Activated CD4-positive, alpha-beta memory T cell treated with anti-CD3 and anti-CD28 coated beads for 36 hours (primary cell): ENCODE results near the gene LRRIQ4. TPM values are rescaled to one million over a fixed set of nuclear protein-coding genes. Genes with fewer than 3 reads are reported as not detected.

Experiments
- CTCF ChIA-PET: fragments of 350-600 bp; sonication (Branson Sonifier 250); formaldehyde crosslinking; loops from one replicate; lab custom pipeline; 2021; ENCODE audit warnings: antibody characterized with exemption, inconsistent platforms; lab: Charles Lee
- POLR2A ChIA-PET: fragments of 350-600 bp; sonication (Branson Sonifier 250); formaldehyde crosslinking; loops from one replicate; lab custom pipeline; 2021; ENCODE audit warnings: antibody characterized with exemption; lab: Charles Lee
- DNase-seq: peaks from one replicate; pipeline ENCODE4 v3.0.0-alpha.2; 2020
- H3K27ac Mint-ChIP-seq: one replicate; pipeline ENCODE4 v1.8.0; 2021; ENCODE audit warnings: mixed read lengths
- H3K27me3 Mint-ChIP-seq: one replicate; pipeline ENCODE4 v1.8.0; 2021; ENCODE audit warnings: mixed read lengths
- H3K36me3 Mint-ChIP-seq: one replicate; pipeline ENCODE4 v1.8.0; 2021; ENCODE audit warnings: mixed read lengths
- H3K4me1 Mint-ChIP-seq: one replicate; pipeline ENCODE4 v1.8.0; 2021; ENCODE audit warnings: low read depth, mixed read lengths
- H3K4me3 Mint-ChIP-seq: one replicate; pipeline ENCODE4 v1.8.0; 2021; ENCODE audit warnings: mild to moderate bottlenecking, mixed read lengths
- H3K9me3 Mint-ChIP-seq: one replicate; pipeline ENCODE4 v1.8.0; 2021; ENCODE audit warnings: mixed read lengths
- intact Hi-C: fragments of 100-400 bp; cut with micrococcal nuclease; formaldehyde crosslinking; loops from one replicate; pipeline ENCODE4 v1.15.1; 2023
- total RNA-seq, 2 experiments: library from RNA; stranded (reverse); gene quantifications; one replicate each; pipeline ENCODE4 v1.2.3, GENCODE V29; 2021

The LRRIQ4 gene
- total RNA-seq, 2 experiments from 2014 or later = 0.14 TPM; not detected in 1

- Mint-ChIP-seq H3K27ac (no peak overlapping the region), H3K4me3 (peak overlapping the region; percentile 75), H3K4me1 (peaks cover 19% of the 10 kb centered on the region), H3K36me3 (no peaks in the 10 kb centered on the region), H3K27me3 (no peaks in the 10 kb centered on the region), H3K9me3 (peaks cover 10% of the 10 kb centered on the region)
- POLR2A ChIA-PET = interaction anchor here (1.7 kb wide), 1 partner anchor 38 kb away, joined by 4 read pairs; the partner anchor contains the start of gene MYNN
- DNase-seq = peak; percentile 14
- CTCF ChIA-PET = interaction anchor here (1.2 to 1.5 kb wide), 3 partner anchors 15 to 187 kb away, joined by 3 read pairs; no protein-coding TSS in a partner anchor
- intact Hi-C loops = loop anchor here (1.0 to 5.0 kb wide), 3 partner anchors 155 to 546 kb away; partner anchors contain the start of genes SEC62 and SKIL
These were observed 889 bp upstream of the LRRIQ4 start for GRCh38 chr3:169811631-169812331.

DNA sequence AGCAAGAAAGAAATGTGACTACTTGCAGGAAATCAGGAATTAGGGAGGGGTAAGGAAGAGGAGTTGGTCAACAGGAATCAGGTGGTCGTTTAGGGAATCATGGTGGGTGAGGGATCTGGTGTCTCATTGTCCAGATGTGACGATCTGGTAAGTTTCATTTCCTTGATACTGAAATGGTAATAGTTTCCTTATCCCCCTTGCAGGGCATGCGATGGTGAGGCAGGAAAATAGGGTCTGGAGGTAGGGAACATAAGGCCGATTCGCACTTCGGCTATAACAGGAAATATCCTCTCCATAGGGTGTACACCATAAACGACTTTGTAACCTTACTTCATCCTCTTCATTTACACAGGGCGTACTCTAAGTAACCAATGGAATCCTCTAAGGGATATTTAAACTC lies 608 bp downstream of the LRRIQ4 start:
- no peak for DNase-seq
- no peaks in the 10 kb centered on the region for H3K36me3 Mint-ChIP-seq
- peaks cover 2% of the 10 kb centered on the region for H3K27me3 Mint-ChIP-seq
- CTCF ChIA-PET = interaction anchor here (1.2 kb wide), 1 partner anchor 49 kb away, joined by 3 read pairs; no protein-coding TSS in a partner anchor
- H3K4me3 Mint-ChIP-seq = peak overlapping the region; percentile 75
- H3K9me3 Mint-ChIP-seq = peaks cover 10% of the 10 kb centered on the region
- intact Hi-C loops = loop anchor here (1.0 to 5.0 kb wide), 5 partner anchors 41 to 544 kb away; partner anchors contain the start of genes SKIL and TERC
- peaks cover 19% of the 10 kb centered on the region for H3K4me1 Mint-ChIP-seq
- POLR2A ChIA-PET = interaction anchor here (1.5 kb wide), 1 partner anchor 49 kb away, joined by 4 read pairs; no protein-coding TSS in a partner anchor
- H3K27ac Mint-ChIP-seq = peak overlapping the region; percentile 43

DNA sequence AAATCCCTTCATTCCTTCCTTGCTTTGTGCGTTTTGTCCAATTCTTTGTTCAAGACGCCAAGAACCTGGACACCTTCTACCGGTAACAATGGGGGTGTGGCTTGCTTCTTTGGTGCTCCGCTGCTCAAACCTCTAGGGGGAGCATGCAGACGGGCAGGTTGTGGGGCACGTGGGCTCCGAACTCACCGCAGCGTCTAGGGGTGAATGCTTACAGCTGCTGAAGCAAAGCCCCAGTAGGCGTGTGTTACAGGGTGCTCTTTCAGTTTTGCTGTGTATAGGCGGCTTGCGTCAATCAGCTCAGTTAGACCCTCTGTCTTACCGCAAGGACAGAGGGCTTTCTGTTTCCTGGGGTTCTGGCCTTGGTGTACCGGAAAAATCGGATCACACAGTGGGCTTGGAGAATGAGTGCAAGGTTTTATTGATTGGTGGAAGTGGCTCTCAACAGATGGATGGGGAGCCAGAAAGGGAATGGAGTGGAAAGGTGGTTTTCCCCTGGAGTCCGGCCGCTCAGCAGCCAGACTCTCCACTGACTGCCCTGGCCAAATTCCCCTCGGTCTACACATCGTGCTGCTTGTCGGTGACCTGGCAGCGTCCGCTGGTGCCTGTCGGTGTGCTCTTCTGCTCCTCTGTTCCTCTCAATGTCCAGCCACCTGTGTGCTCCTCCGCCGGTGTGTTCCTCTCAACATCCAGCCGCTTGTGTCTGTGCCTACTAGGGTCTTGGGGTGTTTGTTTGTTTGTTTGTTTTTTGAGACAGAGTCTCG lies 1.3 kb downstream of the LRRIQ4 start:
- intact Hi-C loops = loop anchor here (1.0 to 5.0 kb wide), 6 partner anchors 42 to 543 kb away; partner anchors contain the start of genes PHC3, SKIL and TERC
- Mint-ChIP-seq H3K9me3 (peaks cover 10% of the 10 kb centered on the region), H3K4me1 (peaks cover 19% of the 10 kb centered on the region), H3K36me3 (no peaks in the 10 kb centered on the region), H3K27me3 (peaks cover 3% of the 10 kb centered on the region), H3K4me3 (peak overlapping the region; percentile 75), H3K27ac (peak overlapping the region; percentile 43)
- CTCF ChIA-PET = interaction anchor here (0.7 to 0.9 kb wide), 2 partner anchors 49 to 153 kb away, joined by 3 to 5 read pairs; partner anchors contain the start of gene SEC62
- DNase-seq = peak; percentile 89
- POLR2A ChIA-PET = interaction anchor here (1.5 kb wide), 1 partner anchor 50 kb away, joined by 4 read pairs; no protein-coding TSS in a partner anchor

GRCh38 chr3:169815590-169816150 lies 3.0 kb downstream of the LRRIQ4 start:
- H3K4me3 Mint-ChIP-seq = no peak overlapping the region
- peaks cover 19% of the 10 kb centered on the region for H3K4me1 Mint-ChIP-seq
- no peaks in the 10 kb centered on the region for H3K36me3 Mint-ChIP-seq
- intact Hi-C loops = loop anchor here (2.0 kb wide), 1 partner anchor 365 kb away; the partner anchor contains the start of gene PHC3
- DNase-seq = no peak
- H3K27ac Mint-ChIP-seq = no peak overlapping the region
- ChIA-PET POLR2A (no interaction called here), CTCF (no interaction called here)
- peaks cover 13% of the 10 kb centered on the region for H3K27me3 Mint-ChIP-seq
- peaks cover 10% of the 10 kb centered on the region for H3K9me3 Mint-ChIP-seq

DNA sequence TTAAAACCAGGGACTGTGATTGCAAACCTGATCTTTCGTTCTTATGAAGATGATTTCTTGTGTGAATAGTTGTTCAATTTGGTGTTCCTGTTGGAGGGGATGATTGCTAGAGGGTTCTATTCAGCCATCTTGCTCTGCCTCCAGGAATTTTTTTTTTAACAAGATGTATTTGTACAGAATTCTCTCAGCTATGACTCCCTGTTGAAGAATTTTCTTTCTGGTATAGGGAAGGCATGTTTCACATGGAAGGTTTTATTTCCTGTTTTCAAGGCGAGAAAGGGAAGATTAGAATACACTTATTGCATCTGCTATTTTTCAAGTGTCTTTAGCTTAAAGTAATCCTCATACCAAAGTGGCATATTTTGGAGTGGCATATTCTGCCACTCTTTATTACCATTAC lies 5.6 kb downstream of the LRRIQ4 start:
- no peak overlapping the region for H3K4me3 Mint-ChIP-seq
- intact Hi-C loops = no loop called here
- no peak for DNase-seq
- no peaks in the 10 kb centered on the region for H3K36me3 Mint-ChIP-seq
- peaks cover 10% of the 10 kb centered on the region for H3K9me3 Mint-ChIP-seq
- CTCF ChIA-PET = no interaction called here
- H3K4me1 Mint-ChIP-seq = peaks cover 11% of the 10 kb centered on the region
- POLR2A ChIA-PET = no interaction called here
- no peak overlapping the region for H3K27ac Mint-ChIP-seq
- H3K27me3 Mint-ChIP-seq = peaks cover 21% of the 10 kb centered on the region

DNA sequence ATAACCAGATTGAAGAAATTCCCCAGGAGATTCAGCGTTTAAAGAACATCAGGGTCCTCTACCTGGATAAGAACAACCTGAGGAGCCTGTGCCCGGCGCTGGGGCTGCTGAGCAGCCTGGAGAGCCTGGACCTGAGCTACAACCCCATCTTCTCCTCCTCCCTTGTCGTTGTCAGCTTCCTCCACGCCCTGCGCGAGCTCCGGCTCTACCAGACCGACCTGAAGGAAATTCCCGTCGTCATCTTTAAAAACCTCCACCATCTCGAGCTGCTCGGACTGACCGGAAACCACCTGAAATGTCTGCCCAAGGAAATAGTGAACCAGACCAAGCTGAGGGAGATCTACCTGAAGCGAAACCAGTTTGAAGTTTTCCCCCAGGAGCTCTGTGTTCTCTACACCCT lies 9.4 kb downstream of the LRRIQ4 start:
- no peak overlapping the region for H3K27ac Mint-ChIP-seq
- no peaks in the 10 kb centered on the region for H3K9me3 Mint-ChIP-seq
- no peak overlapping the region for H3K4me3 Mint-ChIP-seq
- POLR2A ChIA-PET = no interaction called here
- H3K36me3 Mint-ChIP-seq = no peaks in the 10 kb centered on the region
- H3K4me1 Mint-ChIP-seq = no peaks in the 10 kb centered on the region
- intact Hi-C loops = no loop called here
- H3K27me3 Mint-ChIP-seq = peaks cover 23% of the 10 kb centered on the region
- DNase-seq = no peak
- CTCF ChIA-PET = interaction anchor here (0.7 kb wide), 1 partner anchor 187 kb away, joined by 3 read pairs; no protein-coding TSS in a partner anchor

DNA sequence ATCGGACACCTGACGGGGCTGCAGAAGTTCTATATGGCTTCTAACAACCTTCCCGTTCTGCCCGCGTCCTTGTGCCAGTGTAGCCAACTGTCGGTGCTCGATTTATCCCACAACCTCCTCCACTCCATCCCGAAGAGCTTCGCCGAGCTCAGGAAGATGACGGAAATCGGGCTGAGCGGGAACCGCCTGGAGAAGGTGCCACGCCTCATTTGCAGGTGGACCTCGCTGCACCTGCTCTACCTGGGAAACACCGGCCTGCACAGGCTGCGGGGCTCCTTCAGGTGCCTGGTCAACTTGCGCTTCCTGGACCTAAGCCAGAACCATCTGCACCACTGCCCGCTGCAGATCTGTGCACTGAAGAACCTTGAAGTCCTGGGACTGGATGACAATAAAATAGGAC lies 9.9 kb downstream of the LRRIQ4 start:
- DNase-seq = no peak
- intact Hi-C loops = no loop called here
- no peaks in the 10 kb centered on the region for H3K4me1 Mint-ChIP-seq
- ChIA-PET POLR2A (no interaction called here), CTCF (no interaction called here)
- no peaks in the 10 kb centered on the region for H3K36me3 Mint-ChIP-seq
- no peaks in the 10 kb centered on the region for H3K9me3 Mint-ChIP-seq
- no peak overlapping the region for H3K4me3 Mint-ChIP-seq
- no peak overlapping the region for H3K27ac Mint-ChIP-seq
- H3K27me3 Mint-ChIP-seq = peaks cover 23% of the 10 kb centered on the region

DNA sequence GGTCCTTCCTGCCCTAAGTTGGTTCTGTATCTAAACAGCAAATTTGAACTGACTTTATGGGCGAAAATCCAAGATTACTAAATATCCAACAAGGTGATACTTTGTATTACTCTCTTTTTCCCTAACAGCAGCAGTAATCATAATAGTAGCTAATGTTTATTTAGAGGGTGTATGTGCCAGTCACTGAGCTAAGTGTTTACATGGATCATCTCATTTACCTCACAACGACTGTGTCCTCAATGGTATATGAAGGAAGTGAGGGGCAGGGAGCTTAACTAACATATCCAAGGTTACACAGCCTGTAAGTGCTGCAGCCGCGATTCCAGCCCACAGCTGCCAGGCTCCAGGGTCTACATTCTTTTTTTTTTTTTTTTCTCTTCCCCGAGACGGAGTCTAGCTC lies 10.3 kb downstream of the LRRIQ4 start:
- ChIA-PET CTCF (interaction anchor here (0.6 kb wide), 1 partner anchor 145 kb away, joined by 4 read pairs; no protein-coding TSS in a partner anchor), POLR2A (no interaction called here)
- H3K27me3 Mint-ChIP-seq = peaks cover 23% of the 10 kb centered on the region

DNA sequence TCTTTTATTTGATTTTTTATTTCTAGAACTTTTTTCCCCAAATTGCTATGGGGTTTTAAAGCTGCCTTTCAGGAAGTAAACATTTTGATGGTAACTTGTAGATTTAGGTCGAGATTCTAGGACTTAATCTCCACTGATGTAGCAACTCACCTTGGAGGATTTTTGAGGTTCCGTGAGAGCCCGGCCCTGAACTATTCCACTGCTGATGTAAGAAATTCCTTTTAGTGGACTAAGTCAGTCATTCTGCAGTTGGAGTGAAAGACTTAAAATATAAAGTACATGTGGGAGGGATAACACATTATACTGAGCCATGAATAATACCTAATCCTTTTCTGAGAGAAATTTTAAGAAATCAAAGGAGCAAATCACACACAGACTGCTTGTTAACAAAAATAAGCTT lies 12.6 kb downstream of the LRRIQ4 start:
- ChIA-PET POLR2A (no interaction called here), CTCF (interaction anchor here (0.9 kb wide), 1 partner anchor 10 kb away, joined by 3 read pairs; no protein-coding TSS in a partner anchor)
- Mint-ChIP-seq H3K27ac (no peak overlapping the region), H3K36me3 (no peaks in the 10 kb centered on the region), H3K27me3 (peaks cover 13% of the 10 kb centered on the region), H3K9me3 (no peaks in the 10 kb centered on the region), H3K4me1 (peaks cover 2% of the 10 kb centered on the region), H3K4me3 (no peak overlapping the region)
- intact Hi-C loops = no loop called here
- DNase-seq = no peak

More for the DNA sequence above, 10.3 kb downstream of the LRRIQ4 start:
- Mint-ChIP-seq H3K4me3 (no peak overlapping the region), H3K4me1 (no peaks in the 10 kb centered on the region), H3K27ac (no peak overlapping the region), H3K9me3 (no peaks in the 10 kb centered on the region), H3K36me3 (no peaks in the 10 kb centered on the region)
- intact Hi-C loops = no loop called here
- DNase-seq = no peak

DNA sequence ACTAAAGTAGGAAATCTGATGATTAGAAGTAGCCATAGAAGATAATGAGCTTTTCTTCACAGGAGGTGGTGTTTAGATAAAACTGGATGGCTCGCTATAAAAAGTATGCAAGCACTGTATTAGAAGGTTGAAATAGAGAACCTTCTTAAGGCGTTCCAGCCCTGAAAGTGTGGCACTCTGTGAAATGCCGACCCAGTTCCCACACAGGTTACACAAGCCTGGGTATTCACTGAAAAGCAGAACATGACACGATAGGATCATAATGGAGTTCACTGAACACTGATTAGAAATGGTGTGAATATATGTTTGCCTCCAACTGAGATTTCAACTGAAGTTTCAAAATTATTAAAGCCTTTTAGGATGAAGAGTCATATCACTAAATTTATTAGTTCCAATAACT lies 15.0 kb downstream of the LRRIQ4 start:
- Mint-ChIP-seq H3K27ac (no peak overlapping the region), H3K27me3 (peaks cover 7% of the 10 kb centered on the region), H3K9me3 (no peaks in the 10 kb centered on the region), H3K4me1 (peaks cover 2% of the 10 kb centered on the region), H3K36me3 (no peaks in the 10 kb centered on the region), H3K4me3 (no peak overlapping the region)
- ChIA-PET POLR2A (no interaction called here), CTCF (interaction anchor here (1.1 kb wide), 1 partner anchor 35 kb away, joined by 4 read pairs; no protein-coding TSS in a partner anchor)
- intact Hi-C loops = no loop called here
- DNase-seq = no peak

- H3K27ac Mint-ChIP-seq = no peak overlapping the region
- H3K36me3 Mint-ChIP-seq = no peaks in the 10 kb centered on the region
- no peak for DNase-seq
- intact Hi-C loops = no loop called here
- no peaks in the 10 kb centered on the region for H3K4me1 Mint-ChIP-seq
- CTCF ChIA-PET = interaction anchor here (0.7 kb wide), 1 partner anchor 11 kb away, joined by 3 read pairs; no protein-coding TSS in a partner anchor
- POLR2A ChIA-PET = no interaction called here
- no peaks in the 10 kb centered on the region for H3K27me3 Mint-ChIP-seq
- H3K9me3 Mint-ChIP-seq = no peaks in the 10 kb centered on the region
- H3K4me3 Mint-ChIP-seq = no peak overlapping the region
These were observed 22.9 kb downstream of the LRRIQ4 start for GRCh38 chr3:169835533-169835932.
